ENCODE results near the gene PRR5L.

Gene PRR5L

GRCh38 chr11:36254713-36255112 is 41.4 kb upstream of the PRR5L start:
- in situ Hi-C loops (cut with MboI; ENCODE audit: low pct_unique_long_range_greater_than_20kb, low sequenced_read_pairs, unreplicated experiment): loop anchor here (25.0 kb wide), 1 partner anchor 442 kb away; no protein-coding TSS in a partner anchor
- no peak for TF ChIP-seq CTCF (IDR thresholded peaks at IDR 0.05; ENCODE audit: extremely low read depth, insufficient read depth, missing control alignments)
- no peak for DNase-seq (ENCODE audit: low spot score)

- no peak for TF ChIP-seq CTCF (IDR thresholded peaks at IDR 0.05; ENCODE audit: extremely low read depth, insufficient read depth, missing control alignments)
- DNase-seq (ENCODE audit: low spot score): no peak
- in situ Hi-C loops (cut with MboI; ENCODE audit: low pct_unique_long_range_greater_than_20kb, low sequenced_read_pairs, unreplicated experiment): loop anchor here (25.0 kb wide), 1 partner anchor 445 kb away; no protein-coding TSS in a partner anchor
Measured at GRCh38 chr11:36257351-36257750, 38.7 kb upstream of the PRR5L start.

GRCh38 chr11:36258730-36259360 is 37.2 kb upstream of the PRR5L start:
- peak; percentile 49 for TF ChIP-seq CTCF (IDR thresholded peaks at IDR 0.05; ENCODE audit: extremely low read depth, insufficient read depth, missing control alignments)
- in situ Hi-C loops (cut with MboI; ENCODE audit: low pct_unique_long_range_greater_than_20kb, low sequenced_read_pairs, unreplicated experiment): loop anchor here (25.0 kb wide), 1 partner anchor 447 kb away; no protein-coding TSS in a partner anchor
- peak; percentile 19 for DNase-seq (ENCODE audit: low spot score)

- in situ Hi-C loops (cut with MboI; ENCODE audit: low pct_unique_long_range_greater_than_20kb, low sequenced_read_pairs, unreplicated experiment): loop anchor here (10.0 to 25.0 kb wide), 2 partner anchors 449 to 646 kb away; partner anchors contain the start of gene FJX1
- DNase-seq (ENCODE audit: low spot score): no peak
- TF ChIP-seq CTCF (IDR thresholded peaks at IDR 0.05; ENCODE audit: extremely low read depth, insufficient read depth, missing control alignments): no peak
Measured at GRCh38 chr11:36261094-36261493, 35.0 kb upstream of the PRR5L start.

GRCh38 chr11:36264011-36264972 is 31.8 kb upstream of the PRR5L start:
- in situ Hi-C loops (cut with MboI; ENCODE audit: low pct_unique_long_range_greater_than_20kb, low sequenced_read_pairs, unreplicated experiment): loop anchor here (10.0 to 25.0 kb wide), 2 partner anchors 452 to 649 kb away; partner anchors contain the start of gene FJX1
- TF ChIP-seq CTCF (IDR thresholded peaks at IDR 0.05; ENCODE audit: extremely low read depth, insufficient read depth, missing control alignments): no peak
- DNase-seq (ENCODE audit: low spot score): no peak

GRCh38 chr11:36264973-36265344 is 31.1 kb upstream of the PRR5L start:
- DNase-seq (ENCODE audit: low spot score): no peak
- no peak for TF ChIP-seq CTCF (IDR thresholded peaks at IDR 0.05; ENCODE audit: extremely low read depth, insufficient read depth, missing control alignments)
- in situ Hi-C loops (cut with MboI; ENCODE audit: low pct_unique_long_range_greater_than_20kb, low sequenced_read_pairs, unreplicated experiment): loop anchor here (10.0 to 25.0 kb wide), 2 partner anchors 453 to 650 kb away; partner anchors contain the start of gene FJX1

All from GM13977 (cell line).